Forelimb muscle (tissue), 1 donor: ENCODE data around the gene AKAP4. TPM values are rescaled to one million over a fixed set of nuclear protein-coding genes. Genes with fewer than 3 reads are reported as not detected.

Experiments used
- DNase-seq: peaks from one replicate; pipeline ENCODE4 v3.0.0-alpha.2; 2013; ENCODE audit warnings: low read depth
- polyA plus RNA-seq: library from polyadenylated mRNA; unstranded; fragments of 120-200 nt; gene quantifications from one replicate; pipeline ENCODE4 v1.2.1, GENCODE V29; 2013; ENCODE audit not compliant: insufficient read length

AKAP4 gene
- 0.80 TPM for polyA plus RNA-seq

- DNase-seq: no peak
These were observed at the start of gene AKAP4 for GRCh38 chrX:50200907-50201306. Gene AKAP4 (minus strand): TSS chrX:50201007. CDS start chrX:50200889, 118 bp downstream.

GRCh38 chrX:50211510-50211909 lies 10.7 kb upstream of the AKAP4 start:
- DNase-seq: no peak

GRCh38 chrX:50206753-50207152 lies 5.9 kb upstream of the AKAP4 start:
- DNase-seq: no peak

- DNase-seq: peak; percentile 55
These were observed 3.6 kb upstream of the AKAP4 start, which contains the start of gene CCNB3 for GRCh38 chrX:50204364-50204899. Gene CCNB3 (plus strand): TSS chrX:50204765. CDS start chrX:50285164, 80,399 bp downstream.

- no peak for DNase-seq
These were observed 1.7 kb upstream of the AKAP4 start for GRCh38 chrX:50202539-50202938.

- DNase-seq: no peak
These were observed 2.5 kb downstream of the AKAP4 start for GRCh38 chrX:50198348-50198747.

GRCh38 chrX:50188859-50189600 lies 11.8 kb downstream of the AKAP4 start:
- no peak for DNase-seq

- DNase-seq: no peak
These were observed 16.9 kb downstream of the AKAP4 start for GRCh38 chrX:50183891-50184290.

GRCh38 chrX:50180073-50180940 lies 20.5 kb downstream of the AKAP4 start:
- no peak for DNase-seq

- DNase-seq: no peak
These were observed 31.1 kb downstream of the AKAP4 start for GRCh38 chrX:50169717-50170116.

GRCh38 chrX:50168241-50168687 lies 32.5 kb downstream of the AKAP4 start:
- no peak for DNase-seq

- no peak for DNase-seq
These were observed 33.4 kb downstream of the AKAP4 start for GRCh38 chrX:50167366-50167765.

GRCh38 chrX:50165727-50166126 lies 35.1 kb downstream of the AKAP4 start:
- DNase-seq: no peak

- DNase-seq: no peak
These were observed 39.7 kb downstream of the AKAP4 start for GRCh38 chrX:50161127-50161526.

- DNase-seq: no peak
These were observed 42.2 kb downstream of the AKAP4 start for GRCh38 chrX:50158593-50158992.

GRCh38 chrX:50157545-50158135 lies 43.2 kb downstream of the AKAP4 start:
- no peak for DNase-seq

- DNase-seq: no peak
These were observed 46.4 kb downstream of the AKAP4 start for GRCh38 chrX:50154429-50154828.

GRCh38 chrX:50152456-50152855 lies 48.4 kb downstream of the AKAP4 start:
- DNase-seq: no peak

GRCh38 chrX:50147972-50148371 lies 52.8 kb downstream of the AKAP4 start:
- no peak for DNase-seq
